Measurements from ENCODE around the gene ZWILCH.

The ZWILCH gene

DNA sequence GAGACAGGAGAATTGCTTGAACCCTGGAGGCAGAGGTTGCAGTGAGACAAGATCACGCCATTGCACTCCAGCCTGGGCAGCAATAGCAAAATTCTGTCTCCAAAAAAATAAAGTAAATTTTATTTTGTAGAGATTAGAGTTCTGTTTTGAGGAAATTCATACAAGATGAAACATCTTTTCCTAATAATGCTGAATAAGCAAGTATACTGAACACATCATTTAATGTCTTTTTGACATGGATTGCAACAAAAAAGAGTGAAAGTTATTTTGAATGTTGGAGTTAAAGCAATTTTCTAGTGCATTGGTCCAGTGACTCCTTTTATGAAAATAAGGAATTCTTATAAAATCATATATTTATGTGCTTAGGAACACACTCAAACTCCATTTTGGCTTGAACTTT, 40.1 kb downstream of the ZWILCH start:
- no peak for DNase-seq (ENCODE audit: low spot score)

GRCh38 chr15:66555685-66556084, 50.6 kb downstream of the ZWILCH start:
- no peak for DNase-seq (ENCODE audit: low spot score)

- no peak for DNase-seq (ENCODE audit: low spot score)
Observed at GRCh38 chr15:66558271-66558670, 53.1 kb downstream of the ZWILCH start.

DNA sequence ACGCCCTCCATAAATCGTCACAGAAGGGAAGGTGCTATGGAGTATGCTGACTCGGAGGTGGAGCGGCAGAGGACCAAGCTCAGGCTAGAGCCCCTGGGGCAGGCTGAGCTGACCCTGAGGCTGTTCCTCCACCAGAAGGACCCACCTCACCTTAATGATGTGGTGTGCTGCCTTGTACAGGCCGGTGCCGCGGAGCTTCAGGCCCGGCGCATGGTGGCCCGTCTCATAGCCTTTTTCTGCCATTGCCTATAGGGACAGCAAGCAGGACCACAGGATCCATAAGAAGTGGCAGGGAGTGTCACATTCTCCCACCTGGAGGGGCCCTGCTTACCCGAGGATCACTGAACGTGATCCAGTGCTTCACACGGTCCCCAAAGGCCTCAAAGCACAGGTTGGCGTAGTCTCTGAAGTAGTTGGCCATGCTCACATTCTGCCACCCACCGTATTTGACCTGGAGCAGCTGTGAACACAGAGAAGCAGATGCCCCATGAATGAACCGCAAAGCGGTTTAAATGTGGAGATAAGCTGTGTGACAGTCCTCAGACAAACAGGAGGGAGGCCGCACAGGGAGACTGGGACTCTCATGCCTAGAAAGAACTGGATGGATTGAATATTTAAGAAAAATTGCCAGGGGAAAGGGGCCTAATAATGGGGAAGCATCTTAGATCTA, 55.9 kb downstream of the ZWILCH start:
- DNase-seq (ENCODE audit: low spot score), result no peak

GRCh38 chr15:66563126-66563525, 58.0 kb downstream of the ZWILCH start:
- DNase-seq (ENCODE audit: low spot score), result no peak

- no peak for DNase-seq (ENCODE audit: low spot score)
Observed at GRCh38 chr15:66563566-66564110, 58.5 kb downstream of the ZWILCH start.

- no peak for DNase-seq (ENCODE audit: low spot score)
Observed at GRCh38 chr15:66564136-66565041, 59.3 kb downstream of the ZWILCH start.

DNA sequence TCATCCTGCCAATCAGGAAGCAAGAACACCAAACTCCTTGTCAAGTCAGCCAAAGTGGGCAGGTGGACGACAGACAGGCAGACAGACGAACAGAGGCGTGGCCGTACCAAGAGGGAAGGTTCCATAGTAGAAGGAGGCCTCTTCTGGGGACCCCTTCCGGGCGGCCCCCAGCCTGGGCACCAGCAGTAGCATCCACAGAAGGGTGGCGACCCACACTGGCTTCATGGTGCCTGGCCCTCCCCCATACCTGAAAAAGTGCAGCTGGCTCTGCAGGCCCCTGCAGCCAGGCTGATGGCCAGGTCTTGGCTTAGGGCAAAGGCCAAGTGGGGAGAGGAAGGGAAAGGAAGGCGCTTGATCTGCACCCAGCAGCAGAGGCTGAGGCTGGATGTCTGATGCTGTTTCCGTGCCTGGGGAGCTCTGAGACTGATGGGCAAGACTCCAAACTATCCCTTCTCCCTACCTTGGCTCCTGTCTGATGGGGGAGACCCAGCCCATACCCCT, 60.1 kb downstream of the ZWILCH start:
- DNase-seq (ENCODE audit: low spot score), result no peak

- DNase-seq (ENCODE audit: low spot score), result no peak
Observed at GRCh38 chr15:66565741-66566144, 60.6 kb downstream of the ZWILCH start, which contains the start of gene LCTL. Gene LCTL (minus strand): TSS chr15:66565998. CDS start chr15:66565365, 633 bp downstream.

DNA sequence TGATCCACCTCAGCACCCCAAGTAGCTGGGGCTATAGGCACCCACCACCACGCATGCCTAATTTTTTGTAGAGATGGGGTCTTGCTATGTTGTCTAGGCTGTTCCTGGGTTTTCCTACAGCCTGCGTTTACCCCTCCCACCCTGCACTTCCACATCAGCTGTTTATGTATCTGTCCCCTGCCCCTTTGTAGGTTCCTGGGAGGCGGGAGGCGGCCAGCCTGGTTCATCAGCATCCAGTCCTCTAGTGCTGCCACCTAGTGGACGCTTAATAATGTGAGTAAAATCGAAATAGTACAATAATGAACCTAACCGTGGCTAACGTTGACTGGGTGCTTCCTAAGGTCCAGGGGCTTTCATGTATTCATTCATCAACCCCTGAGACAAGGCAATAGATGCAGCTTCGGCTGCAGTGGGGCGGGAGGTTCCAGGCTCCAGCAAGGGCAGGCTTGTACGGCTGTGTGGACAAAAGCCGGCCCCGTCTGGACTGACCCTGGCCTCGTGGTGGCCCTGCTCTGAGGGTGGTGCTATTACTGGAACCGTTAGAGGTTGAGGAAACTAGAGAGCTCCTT, 61.9 kb downstream of the ZWILCH start:
- DNase-seq (ENCODE audit: low spot score), result peak; percentile 71

GRCh38 chr15:66567897-66568296, 62.8 kb downstream of the ZWILCH start:
- no peak for DNase-seq (ENCODE audit: low spot score)

GRCh38 chr15:66569461-66570137, 64.5 kb downstream of the ZWILCH start:
- no peak for DNase-seq (ENCODE audit: low spot score)

GRCh38 chr15:66570327-66570726, 65.2 kb downstream of the ZWILCH start:
- DNase-seq (ENCODE audit: low spot score), result no peak

DNA sequence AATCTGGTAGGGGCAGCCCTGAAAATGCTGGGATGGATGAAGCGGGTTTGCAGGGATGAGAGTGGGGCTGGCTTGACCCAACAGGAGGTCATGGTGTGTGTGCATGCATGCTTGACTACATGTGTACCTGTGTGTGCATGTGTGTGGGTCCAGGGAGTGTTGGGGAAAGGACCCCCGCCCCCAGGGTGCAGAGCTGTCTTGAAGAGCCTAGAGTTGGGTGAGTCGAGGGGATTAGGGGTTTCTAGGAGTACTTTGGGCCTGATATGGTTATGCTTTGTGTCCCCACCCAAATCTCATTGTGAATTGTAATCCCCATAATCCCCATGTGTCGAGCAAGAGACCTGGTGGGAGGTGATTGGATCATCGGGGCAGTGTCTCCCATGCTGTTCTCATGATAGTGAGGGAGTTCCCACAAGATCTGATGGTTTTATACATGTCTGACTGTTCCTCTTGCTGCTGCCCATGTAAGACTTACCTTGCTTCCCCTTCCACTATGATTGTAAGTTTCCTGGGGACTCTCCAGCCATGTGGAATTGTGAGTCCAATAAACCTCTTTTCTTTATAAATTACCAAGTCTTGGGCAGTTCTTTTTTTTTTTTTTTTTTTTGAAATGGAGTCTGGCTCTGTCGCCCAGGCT, 65.8 kb downstream of the ZWILCH start:
- DNase-seq (ENCODE audit: low spot score), result no peak

DNA sequence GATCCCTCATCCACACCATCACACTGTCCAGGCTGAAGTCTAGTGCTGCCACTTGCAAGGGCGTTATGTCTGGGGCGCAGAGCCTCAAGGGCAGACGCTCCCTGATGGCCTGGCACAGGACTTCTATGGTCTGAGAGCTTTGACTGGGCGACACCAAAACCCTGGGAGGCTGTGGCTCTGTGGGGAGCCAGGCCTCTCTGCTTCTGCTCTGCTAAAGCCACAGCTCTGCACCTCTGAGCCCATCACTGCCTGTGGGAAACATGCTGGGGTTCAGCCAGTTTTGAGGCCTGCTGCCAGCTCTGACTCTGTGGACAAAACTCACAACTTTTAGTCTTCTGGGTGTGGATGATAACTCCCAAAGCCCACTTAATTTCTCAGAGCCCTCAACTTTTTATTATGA, 67.0 kb downstream of the ZWILCH start:
- DNase-seq (ENCODE audit: low spot score), result no peak

DNA sequence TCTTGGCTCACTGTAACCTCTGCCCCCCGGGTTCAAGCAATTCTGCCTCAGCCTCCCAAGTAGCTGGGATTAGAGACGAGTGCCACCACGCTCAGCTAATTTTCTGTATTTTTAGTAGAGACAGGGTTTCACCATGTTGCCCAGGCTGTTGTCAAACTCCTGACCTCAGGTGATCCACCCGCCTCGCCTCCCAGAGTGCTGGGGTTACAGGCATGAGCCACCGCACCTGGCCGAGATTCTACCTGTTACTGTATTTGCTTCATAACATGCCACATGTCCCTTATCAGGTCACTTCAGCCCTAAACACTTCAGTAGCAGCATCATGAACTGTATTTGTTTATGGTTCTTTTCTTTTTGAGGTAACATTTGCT, 68.2 kb downstream of the ZWILCH start:
- DNase-seq (ENCODE audit: low spot score), result no peak

DNA sequence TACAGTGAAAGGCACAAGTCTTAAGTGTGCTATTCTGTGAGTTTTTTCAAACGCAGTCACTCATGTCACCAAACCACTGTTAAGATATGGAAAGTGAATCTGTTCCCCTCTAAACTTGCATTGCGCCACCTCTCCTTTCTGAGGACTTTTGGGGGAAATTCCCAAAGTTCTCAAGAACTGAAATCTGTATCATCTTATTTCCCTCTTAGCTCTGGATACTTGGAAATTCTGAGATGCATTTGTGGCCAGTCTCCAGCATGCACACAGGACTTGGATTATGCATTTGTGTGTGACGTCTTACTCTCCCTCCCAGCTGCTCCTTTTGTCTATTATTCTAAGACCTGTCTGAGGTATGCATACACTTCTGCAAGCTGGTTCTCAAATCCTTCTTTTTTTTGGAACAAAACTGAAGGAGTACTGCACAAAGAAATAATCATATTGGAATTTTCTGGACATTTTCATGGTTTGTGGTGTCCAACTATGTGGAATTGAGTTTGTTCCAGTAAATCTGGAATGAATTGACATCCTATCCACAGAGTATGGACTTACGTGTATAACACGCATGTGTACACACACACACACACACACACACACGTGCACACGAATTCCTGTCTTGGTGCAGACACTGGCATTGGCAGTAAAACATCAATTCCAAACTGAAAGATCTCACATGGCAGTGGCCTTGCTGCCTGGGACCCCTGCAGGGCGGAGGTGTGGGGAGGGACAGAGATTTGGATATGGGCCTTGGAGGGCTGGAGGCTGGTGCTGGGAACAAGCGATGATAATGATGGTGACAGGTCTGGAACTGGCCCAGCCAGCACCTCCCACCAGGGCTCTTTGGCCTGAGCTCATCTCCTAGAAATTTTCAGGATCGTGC, 68.8 kb downstream of the ZWILCH start:
- no peak for DNase-seq (ENCODE audit: low spot score)

GRCh38 chr15:66574596-66574950, 69.4 kb downstream of the ZWILCH start:
- no peak for DNase-seq (ENCODE audit: low spot score)

DNA sequence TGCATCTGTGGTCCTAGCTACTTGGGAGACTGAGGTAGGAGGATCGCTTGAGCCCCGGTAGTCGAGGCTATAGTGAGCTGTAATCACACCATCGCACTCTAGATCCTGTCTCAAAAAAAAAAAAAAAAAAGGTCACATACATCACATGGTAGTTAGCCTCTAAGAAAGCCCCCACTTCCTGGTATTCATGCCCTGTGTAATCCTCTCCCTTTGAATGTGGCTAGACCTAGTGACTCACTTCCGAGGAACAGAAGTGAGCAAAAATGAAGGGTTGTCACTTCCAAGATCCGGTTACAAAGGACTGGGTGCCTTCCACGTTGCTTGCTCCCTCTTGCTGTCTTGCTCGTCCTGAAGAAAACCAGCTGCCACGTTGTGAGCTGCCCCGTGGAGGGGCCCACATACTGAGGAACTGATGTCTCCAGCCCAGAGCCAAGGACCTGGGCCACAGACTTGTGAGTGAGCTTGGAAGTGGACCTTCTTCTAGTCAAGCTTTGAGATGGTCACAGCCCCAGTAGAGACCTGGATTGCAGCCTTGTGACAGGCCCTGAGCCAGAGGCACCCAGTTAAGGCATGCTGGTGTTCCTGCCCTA, 73.3 kb downstream of the ZWILCH start:
- peak; percentile 15 for DNase-seq (ENCODE audit: low spot score)

GRCh38 chr15:66580643-66581042, 75.5 kb downstream of the ZWILCH start:
- no peak for DNase-seq (ENCODE audit: low spot score)
